HG02571 (cell line): ENCODE data around the gene TMC2.

Experiments
- ATAC-seq: cut with Tn5 transposase; IDR thresholded peaks from one replicate; pipeline ENCODE4 v1.9.1; 2021; ENCODE audit warnings: mild to moderate bottlenecking, moderate library complexity; ENCODE audit not compliant: unreplicated experiment

The TMC2 gene

GRCh38 chr20:2576317-2576727, 39.9 kb downstream of the TMC2 start:
- no peak for ATAC-seq

- ATAC-seq, result no peak
Measured at GRCh38 chr20:2578475-2579192, 42.3 kb downstream of the TMC2 start.

- ATAC-seq, result no peak
Measured at GRCh38 chr20:2585811-2586210, 49.4 kb downstream of the TMC2 start.

- ATAC-seq, result no peak
Measured at GRCh38 chr20:2593756-2594155, 57.4 kb downstream of the TMC2 start.

- ATAC-seq, result no peak
Measured at GRCh38 chr20:2595076-2595475, 58.7 kb downstream of the TMC2 start.

- ATAC-seq, result no peak
Measured at GRCh38 chr20:2596673-2597279, 60.4 kb downstream of the TMC2 start.

GRCh38 chr20:2599288-2600006, 63.1 kb downstream of the TMC2 start:
- ATAC-seq, result no peak

GRCh38 chr20:2602046-2602735, 65.8 kb downstream of the TMC2 start:
- no peak for ATAC-seq

- no peak for ATAC-seq
Measured at GRCh38 chr20:2602746-2603145, 66.4 kb downstream of the TMC2 start.

GRCh38 chr20:2603816-2604505, 67.6 kb downstream of the TMC2 start:
- no peak for ATAC-seq

GRCh38 chr20:2604506-2604835, 68.1 kb downstream of the TMC2 start:
- no peak for ATAC-seq

GRCh38 chr20:2606507-2607006, 70.2 kb downstream of the TMC2 start:
- ATAC-seq, result no peak

- ATAC-seq, result no peak
Measured at GRCh38 chr20:2610326-2610725, 74.0 kb downstream of the TMC2 start.

GRCh38 chr20:2610941-2611720, 74.8 kb downstream of the TMC2 start:
- ATAC-seq, result no peak

GRCh38 chr20:2612073-2612472, 75.7 kb downstream of the TMC2 start:
- ATAC-seq, result no peak

GRCh38 chr20:2616634-2617033, 80.3 kb downstream of the TMC2 start:
- ATAC-seq, result no peak

GRCh38 chr20:2617099-2617714, 80.8 kb downstream of the TMC2 start:
- ATAC-seq, result no peak

- ATAC-seq, result no peak
Measured at GRCh38 chr20:2618815-2619214, 82.4 kb downstream of the TMC2 start.

- ATAC-seq, result no peak
Measured at GRCh38 chr20:2619337-2619736, 83.0 kb downstream of the TMC2 start.
